ENCODE data around the gene LPCAT2.

- TF ChIP-seq CTCF (conservative IDR thresholded peaks at IDR 0.05 in 1 of 2, IDR thresholded peaks at IDR 0.05 in 1 of 2; ENCODE audit: extremely low read depth in 1 of 2, insufficient read depth in 1 of 2, low read depth in 1 of 2, low read length in 2 of 2) = no peak
- no peak for TF ChIP-seq EZH2 (IDR thresholded peaks at IDR 0.05; ENCODE audit: borderline replicate concordance, low read length)
Observed at GRCh38 chr16:55552621-55553020, 43.7 kb downstream of the LPCAT2 start.

All from mammary epithelial cell (primary cell).